SK-N-SH treated with all-trans-retinoic acid at 6 μM for 48 hours (cell line): ENCODE measurements around the gene IZUMO3.

ENCODE experiments used
- ATAC-seq: fragments of 200-7000 bp; cut with Tn5 transposase; 3 replicates; pipeline ENCODE4 v1.9.1; 2020; ENCODE audit warnings: mild to moderate bottlenecking, moderate library complexity
- ARNTL ChIP-seq: fragments of 450-650 bp; formaldehyde crosslinking; IDR thresholded peaks from 2 replicates; pipeline ENCODE4 v1.5.0; 2020; ENCODE audit warnings: low read depth, mild to moderate bottlenecking, moderate library complexity, borderline replicate concordance
- CREB5 ChIP-seq: fragments of 250-450 bp; sonication (Bioruptor Pico); IDR thresholded peaks from 2 replicates; pipeline ENCODE4 v1.5.1; 2020; ENCODE audit warnings: low read depth, mild to moderate bottlenecking, moderate library complexity
- CSDC2 ChIP-seq: fragments of 250-450 bp; sonication (Bioruptor Pico); IDR thresholded peaks from 2 replicates; pipeline ENCODE4 v1.5.0; 2020; ENCODE audit warnings: mild to moderate bottlenecking, moderate library complexity
- CSRNP3 ChIP-seq: fragments of 250-450 bp; sonication (Bioruptor Pico); IDR thresholded peaks from 2 replicates; pipeline ENCODE4 v1.5.1; 2021; ENCODE audit warnings: mild to moderate bottlenecking, moderate library complexity
- ESRRG ChIP-seq: fragments of 250-450 bp; sonication (Bioruptor Pico); IDR thresholded peaks from 2 replicates; pipeline ENCODE4 v1.6.1; 2021; ENCODE audit warnings: mild to moderate bottlenecking
- GLIS3 ChIP-seq: fragments of 250-450 bp; sonication (Bioruptor Pico); IDR thresholded peaks from 2 replicates; pipeline ENCODE4 v1.5.0; 2020; ENCODE audit warnings: mild to moderate bottlenecking, moderate library complexity
- ISL1 ChIP-seq: fragments of 250-450 bp; sonication (Bioruptor Pico); IDR thresholded peaks from 2 replicates; pipeline ENCODE4 v2.1.2; 2022; ENCODE audit warnings: mild to moderate bottlenecking, moderate library complexity
- OSR1 ChIP-seq: fragments of 250-450 bp; sonication (Bioruptor Pico); IDR thresholded peaks from 2 replicates; pipeline ENCODE4 v1.8.0; 2022; ENCODE audit warnings: moderate library complexity, mild to moderate bottlenecking, inconsistent platforms
- POU6F1 ChIP-seq: fragments of 250-450 bp; sonication (Bioruptor Pico); IDR thresholded peaks from 2 replicates; pipeline ENCODE4 v1.8.0; 2021; ENCODE audit warnings: low read depth, mild to moderate bottlenecking, moderate library complexity, borderline replicate concordance
- PPARA ChIP-seq: fragments of 250-450 bp; sonication (Bioruptor Pico); IDR thresholded peaks from 2 replicates; pipeline ENCODE4 v1.5.0; 2020; ENCODE audit warnings: mild to moderate bottlenecking, borderline replicate concordance
- SNAI2 ChIP-seq: fragments of 250-450 bp; sonication (Bioruptor Pico); IDR thresholded peaks from 2 replicates; pipeline ENCODE4 v1.5.0; 2020; ENCODE audit warnings: mild to moderate bottlenecking, moderate library complexity
- TCF4 ChIP-seq: fragments of 250-450 bp; sonication (Bioruptor Pico); IDR thresholded peaks from 2 replicates; pipeline ENCODE4 v1.8.0; 2021; ENCODE audit warnings: mild to moderate bottlenecking, moderate library complexity, borderline replicate concordance
- TOX ChIP-seq: fragments of 250-450 bp; sonication (Bioruptor Pico); IDR thresholded peaks from 2 replicates; pipeline ENCODE4 v1.8.0; 2021; ENCODE audit warnings: mild to moderate bottlenecking, moderate library complexity, borderline replicate concordance
- TSHZ2 ChIP-seq: fragments of 250-450 bp; sonication (Bioruptor Pico); IDR thresholded peaks from 2 replicates; pipeline ENCODE4 v1.5.0; 2020; ENCODE audit warnings: mild to moderate bottlenecking, moderate library complexity
- ZC3H10 ChIP-seq: fragments of 250-450 bp; sonication (Bioruptor Pico); IDR thresholded peaks from 2 replicates; pipeline ENCODE4 v1.5.1; 2021; ENCODE audit warnings: mild to moderate bottlenecking, moderate library complexity
- ZFP30 ChIP-seq: fragments of 450-650 bp; formaldehyde crosslinking; IDR thresholded peaks from 2 replicates; pipeline ENCODE4 v1.5.0; 2022; ENCODE audit warnings: mild to moderate bottlenecking, moderate library complexity
- ZNF565 ChIP-seq: fragments of 450-650 bp; formaldehyde crosslinking; conservative IDR thresholded peaks from 2 replicates; pipeline ENCODE4 v1.5.0; 2020; ENCODE audit warnings: low read depth, mild to moderate bottlenecking, moderate library complexity
- ZNF70 ChIP-seq: fragments of 450-650 bp; formaldehyde crosslinking; IDR thresholded peaks from 2 replicates; pipeline ENCODE4 v1.5.0; 2020; ENCODE audit warnings: mild to moderate bottlenecking, moderate library complexity
- ZNF8 ChIP-seq: fragments of 450-650 bp; formaldehyde crosslinking; IDR thresholded peaks from 2 replicates; pipeline ENCODE4 v1.5.0; 2020; ENCODE audit warnings: mild to moderate bottlenecking, moderate library complexity

IZUMO3 gene

GRCh38 chr9:24545285-24545684 is 412 bp downstream of the IZUMO3 start:
- no peak for ATAC-seq
- TF ChIP-seq ZNF8 (CRISPR knock-in tag): no peak
- no peak for TF ChIP-seq GLIS3 (CRISPR knock-in tag)
- no peak for TF ChIP-seq ZNF565
- TF ChIP-seq CSRNP3: no peak
- TF ChIP-seq, all 23 proteins: peak for 0

- TF ChIP-seq CSRNP3 (no peak), OSR1 (CRISPR knock-in tag) (no peak), ZNF8 (CRISPR knock-in tag) (no peak), POU6F1 (CRISPR knock-in tag) (no peak), ISL1 (CRISPR knock-in tag) (no peak), CREB5 (CRISPR knock-in tag) (no peak), GLIS3 (CRISPR knock-in tag) (no peak), ZFP30 (CRISPR knock-in tag) (no peak), ZNF70 (CRISPR knock-in tag) (no peak), TCF4 (no peak), SNAI2 (CRISPR knock-in tag) (no peak), CSDC2 (no peak), ZC3H10 (no peak), TSHZ2 (CRISPR knock-in tag) (no peak)
- ATAC-seq: no peak
Measured at GRCh38 chr9:24518545-24518944, 27.2 kb downstream of the IZUMO3 start.

- ATAC-seq: no peak
- TF ChIP-seq CSRNP3 (no peak), ZNF70 (CRISPR knock-in tag) (no peak), CSDC2 (no peak), PPARA (CRISPR knock-in tag) (no peak), ARNTL (CRISPR knock-in tag) (no peak), TOX (CRISPR knock-in tag) (no peak), ESRRG (CRISPR knock-in tag) (no peak), POU6F1 (CRISPR knock-in tag) (no peak), CREB5 (CRISPR knock-in tag) (no peak), TSHZ2 (CRISPR knock-in tag) (no peak), SNAI2 (CRISPR knock-in tag) (no peak)
Measured at GRCh38 chr9:24516463-24516862, 29.2 kb downstream of the IZUMO3 start.
